H1 (cell line): ENCODE results near the gene BCKDHB. TPM values are rescaled to one million over a fixed set of nuclear protein-coding genes. Genes with fewer than 3 reads are reported as not detected.

Experiments used
- GABPA ChIP-seq: IDR thresholded peaks from 2 replicates; pipeline ENCODE4 v1.6.1; 2011; ENCODE audit warnings: mild to moderate bottlenecking, low read length, moderate library complexity, borderline replicate concordance; ENCODE audit not compliant: insufficient read depth
- polyA plus RNA-seq, 7 experiments: library from polyadenylated mRNA; depleted of rRNA in 3 of 7; stranded (reverse) in 5 of 7; unstranded in 2 of 7; fragments of >200 nt in 5 of 7; fragments of 200-250 nt in 2 of 7; gene quantifications; 1 replicate in 5 of 7; 2 replicates in 1 of 7; 4 replicates in 1 of 7; pipeline versions ENCODE4 v1.2.1 to v1.2.3, GENCODE V29; 2011 to 2013; ENCODE audit warnings: missing spikeins in 2 of 7, mixed read lengths in 2 of 7
- total RNA-seq: library from RNA; stranded (reverse); fragmentation: NEBNext Ultra II Directional; extraction: Animal tissue kit (Norgen Biotek cat#: 25700); gene quantifications from 2 replicates; pipeline ENCODE4 v1.2.1, GENCODE V29; 2021

The BCKDHB gene
- total and polyA plus RNA-seq, 2 of the 8 experiments (the other 6 are each of a cell fraction or from before 2014, with no cell fraction given): 22.1 to 30.8 TPM

DNA sequence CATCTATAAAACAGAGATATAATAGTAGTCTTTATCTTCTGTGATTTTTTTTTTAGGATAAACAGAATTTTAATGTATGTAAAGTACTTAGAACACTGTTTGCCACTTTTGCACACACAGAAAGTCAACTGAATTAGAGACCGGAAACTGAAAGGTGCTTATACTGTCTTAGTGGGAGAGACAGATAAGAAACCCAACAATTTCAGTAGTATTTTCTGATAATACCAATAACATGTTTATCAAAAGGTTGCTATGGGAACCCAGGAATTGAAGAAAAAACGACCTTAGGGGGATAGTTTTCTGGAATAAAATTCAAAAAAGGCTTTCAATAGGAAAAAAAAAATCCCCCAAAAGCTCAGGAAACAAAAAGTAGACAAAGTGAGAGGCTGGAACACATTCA, 138.6 kb downstream of the BCKDHB start (continued):
- TF ChIP-seq GABPA: no peak
